ENCODE results near the gene CIB4. TPM values are rescaled to one million over a fixed set of nuclear protein-coding genes. Genes with fewer than 3 reads are reported as not detected.
A peak's percentile ranks its signal among the peaks of the same experiment; 100 is the strongest.

Gene CIB4
- total and polyA plus RNA-seq, 2 donors (not counting 1 experiment from before 2014, with no cell fraction given) = not detected

GRCh38 chr2:26609205-26609631 is 31.9 kb downstream of the CIB4 start:
- Histone ChIP-seq H3K36me3 (replicated peaks in 1 of 2; ENCODE audit: control extremely low read depth in 1 of 2, control insufficient read depth in 1 of 2, extremely low read depth in 1 of 2, insufficient read depth in 2 of 2, low read length in 1 of 2) (no peaks in the 10 kb centered on the region), H3K79me2 (ENCODE audit: control insufficient read depth, insufficient read depth, low read length) (no peaks in the 10 kb centered on the region), H3K4me1 (ENCODE audit: control insufficient read depth in 2 of 2, insufficient read depth in 2 of 2, low read length in 2 of 2) (peaks cover 7 to 18% of the 10 kb centered on the region in 2 donors), H3K9ac (ENCODE audit: low read length) (no peak overlapping the region), H3K27me3 (replicated peaks in 1 of 4; ENCODE audit: control extremely low read depth in 1 of 4, control insufficient read depth in 3 of 4, insufficient read depth in 4 of 4, low read length in 3 of 4) (no peaks in the 10 kb centered on the region), H3K4me2 (replicated peaks; ENCODE audit: low read depth, low read length, poor library complexity, severe bottlenecking) (peak overlapping the region; percentile 63), H4K20me1 (ENCODE audit: control insufficient read depth, insufficient read depth, low read length, poor library complexity, severe bottlenecking) (no peaks in the 10 kb centered on the region), H2AFZ (ENCODE audit: insufficient read depth, low read depth, low read length, poor library complexity, severe bottlenecking) (peak overlapping the region; percentile 76), H3K27ac (ENCODE audit: low read length in 2 of 2) (no peak overlapping the region), H3K9me3 (ENCODE audit: control extremely low read depth in 1 of 3, control insufficient read depth in 2 of 3, insufficient read depth in 1 of 3, low read length in 2 of 3) (peaks cover 0 to under 1% (median 0%) of the 10 kb centered on the region in 3 donors), H3K4me3 (ENCODE audit: control extremely low read depth in 1 of 5, extremely low read depth in 1 of 5, insufficient read depth in 1 of 5, low read depth in 2 of 5, low read length in 4 of 5) (no peak overlapping the region)
- Mint-ChIP-seq H3K9me3 (ENCODE audit: insufficient read depth) (peaks cover 3% of the 10 kb centered on the region), H3K4me1 (peaks cover 14% of the 10 kb centered on the region), H3K27ac (peak overlapping the region; percentile 2), H3K27me3 (peaks cover 6% of the 10 kb centered on the region), H3K4me3 (no peak overlapping the region)
- TF ChIP-seq EZH2 (IDR thresholded peaks at IDR 0.05; ENCODE audit: borderline replicate concordance, insufficient read depth, low read depth, low read length, poor library complexity, severe bottlenecking) (no peak), CTCF (IDR thresholded peaks at IDR 0.05) (no peak)
- no peak for ATAC-seq (ENCODE audit: low read depth)
- no CpG with 5 or more reads among the region's 7 CpGs for WGBS (ENCODE audit: insufficient coverage)
- intact Hi-C loops (cut with micrococcal nuclease) = no loop called here
- ChIA-PET CTCF (interaction anchor here (1.7 kb wide), 1 partner anchor 31 kb away, joined by 5 read pairs; no protein-coding TSS in a partner anchor), POLR2A (no interaction called here)
- DNase-seq = no peak

DNA sequence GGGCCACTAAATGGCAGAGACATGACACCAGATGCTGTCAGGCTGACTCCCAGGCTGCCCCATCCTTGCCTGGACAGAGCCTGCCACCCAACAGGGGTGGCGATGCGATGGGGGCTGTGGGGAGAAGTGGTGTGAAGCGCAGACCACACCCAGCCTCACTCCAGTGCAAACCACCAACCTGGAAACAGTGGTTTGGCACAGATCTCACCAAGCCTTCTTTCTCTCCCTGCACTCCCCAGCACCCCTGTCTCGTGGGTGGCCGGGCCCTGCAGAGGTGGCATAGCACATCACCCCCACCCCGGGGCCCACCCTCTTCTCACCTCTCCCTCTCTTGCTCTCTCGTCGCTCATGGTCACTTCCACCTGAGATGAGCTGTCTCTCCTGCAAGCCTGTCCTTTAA is 32.6 kb downstream of the CIB4 start:
- H3K9me3 ChIP-seq (ENCODE audit: control extremely low read depth in 1 of 3, control insufficient read depth in 2 of 3, insufficient read depth in 1 of 3, low read length in 2 of 3) = peaks cover 0 to 6% (median 0%) of the 10 kb centered on the region in 3 donors
- Mint-ChIP-seq H3K4me1 (peaks cover 14% of the 10 kb centered on the region), H3K27me3 (peaks cover 6% of the 10 kb centered on the region), H3K4me3 (no peak overlapping the region), H3K27ac (no peak overlapping the region), H3K9me3 (ENCODE audit: insufficient read depth) (peaks cover 3% of the 10 kb centered on the region)
- TF ChIP-seq CTCF (IDR thresholded peaks at IDR 0.05) (no peak), EZH2 (IDR thresholded peaks at IDR 0.05; ENCODE audit: borderline replicate concordance, insufficient read depth, low read depth, low read length, poor library complexity, severe bottlenecking) (no peak)
- no peaks in the 10 kb centered on the region for H3K27me3 ChIP-seq (replicated peaks in 1 of 4; ENCODE audit: control extremely low read depth in 1 of 4, control insufficient read depth in 3 of 4, insufficient read depth in 4 of 4, low read length in 3 of 4)
- CTCF ChIA-PET = interaction anchor here (4.1 kb wide), 1 partner anchor 137 kb away, joined by 26 read pairs; no protein-coding TSS in a partner anchor
- DNase-seq = no peak
- H3K27ac ChIP-seq (ENCODE audit: low read length in 2 of 2) = no peak overlapping the region
- H3K4me3 ChIP-seq (ENCODE audit: control extremely low read depth in 1 of 5, extremely low read depth in 1 of 5, insufficient read depth in 1 of 5, low read depth in 2 of 5, low read length in 4 of 5) = no peak overlapping the region
- whole genome bisulfite sequencing (ENCODE audit: insufficient coverage) = 49% methylated on average over 4 of the region's 8 CpGs
- no peaks in the 10 kb centered on the region for H4K20me1 ChIP-seq (ENCODE audit: control insufficient read depth, insufficient read depth, low read length, poor library complexity, severe bottlenecking)
- no peak for ATAC-seq (ENCODE audit: low read depth)
- no peaks in the 10 kb centered on the region for H3K36me3 ChIP-seq (replicated peaks in 1 of 2; ENCODE audit: control extremely low read depth in 1 of 2, control insufficient read depth in 1 of 2, extremely low read depth in 1 of 2, insufficient read depth in 2 of 2, low read length in 1 of 2)
- H3K79me2 ChIP-seq (ENCODE audit: control insufficient read depth, insufficient read depth, low read length) = no peaks in the 10 kb centered on the region
- H3K9ac ChIP-seq (ENCODE audit: low read length) = no peak overlapping the region
- intact Hi-C loops (cut with micrococcal nuclease) = no loop called here
- H3K4me1 ChIP-seq (ENCODE audit: control insufficient read depth in 2 of 2, insufficient read depth in 2 of 2, low read length in 2 of 2) = peaks cover 7 to 18% of the 10 kb centered on the region in 2 donors
- H3K4me2 ChIP-seq (replicated peaks; ENCODE audit: low read depth, low read length, poor library complexity, severe bottlenecking) = no peak overlapping the region
- no peak overlapping the region for H2AFZ ChIP-seq (ENCODE audit: insufficient read depth, low read depth, low read length, poor library complexity, severe bottlenecking)
- POLR2A ChIA-PET = no interaction called here

Data from B cell (primary cell).